GM12878 (cell line): ENCODE data around the gene FAM221B. TPM values are rescaled to one million over a fixed set of nuclear protein-coding genes. Genes with fewer than 3 reads are reported as not detected.

Experiments used
- CREB1 ChIP-seq: IDR thresholded peaks from 2 replicates; pipeline ENCODE4 v1.6.1; 2012; ENCODE audit warnings: low read depth, mild to moderate bottlenecking, inconsistent platforms
- EZH2 ChIP-seq: IDR thresholded peaks from 2 replicates; pipeline ENCODE4 v1.6.1; 2012; ENCODE audit warnings: low read depth, mild to moderate bottlenecking, control low read depth, inconsistent platforms, low read length, borderline replicate concordance; ENCODE audit not compliant: control insufficient read depth
- IRF4 ChIP-seq: IDR thresholded peaks from 2 replicates; pipeline ENCODE4 v1.6.1; 2011; ENCODE audit warnings: low read depth, low read length
- NR2C1 ChIP-seq: fragments of 450-650 bp; IDR thresholded peaks from 2 replicates; pipeline ENCODE4 v1.6.1; 2017; ENCODE audit warnings: antibody characterized with exemption, mild to moderate bottlenecking, moderate library complexity
- SMAD1 ChIP-seq: fragments of 450-650 bp; IDR thresholded peaks from 2 replicates; pipeline ENCODE4 v1.6.1; 2018; ENCODE audit warnings: mild to moderate bottlenecking, low read depth; ENCODE audit not compliant: partially characterized antibody
- ZBED1 ChIP-seq: IDR thresholded peaks from 2 replicates; pipeline ENCODE4 v1.6.1; 2016; ENCODE audit warnings: borderline replicate concordance
- ZNF217 ChIP-seq: fragments of 450-650 bp; IDR thresholded peaks from 2 replicates; pipeline ENCODE4 v1.6.1; 2017; ENCODE audit warnings: antibody characterized with exemption, mild to moderate bottlenecking
- ZNF274 ChIP-seq: IDR thresholded peaks from one replicate; pipeline ENCODE4 v1.8.0; 2011; ENCODE audit not compliant: insufficient read length, insufficient read depth
- ZNF592 ChIP-seq: fragments of 450-650 bp; IDR thresholded peaks from 2 replicates; pipeline ENCODE4 v1.6.1; 2017; ENCODE audit warnings: mild to moderate bottlenecking, moderate library complexity
- polyA plus RNA-seq, 11 experiments: library from polyadenylated mRNA; depleted of rRNA in 4 of 11; unstranded in 6 of 11; stranded (reverse) in 5 of 11; fragments of >200 nt; fragmentation: Nextera tagmentation in 4 of 11; fragmentation: Illumina TruSeq in 1 of 11; extraction: Ambion mirVana in 4 of 11; extraction: Trizol in 1 of 11; gene quantifications; 1 replicate in 1 of 11; 2 replicates in 10 of 11; pipeline versions ENCODE4 v1.2.1 to v1.2.3, GENCODE V29; 2011 to 2016; ENCODE audit warnings: inconsistent platforms in 2 of 11, missing spikeins in 2 of 11, low read depth in 1 of 11
- total RNA-seq, 4 experiments: library from RNA; depleted of rRNA in 3 of 4; stranded (reverse); fragments of >200 nt in 3 of 4; fragmentation: Illumina TruSeq in 1 of 4; extraction: Trizol in 1 of 4; gene quantifications; 2 replicates each; pipeline versions ENCODE4 v1.2.1 to v1.2.3, GENCODE V29; 2013 to 2021
- TF ChIP-seq, protein P1 (sequence below): IDR thresholded peaks from 2 replicates; pipeline ENCODE4 v1.6.1; 2012; ENCODE audit warnings: low read depth, low read length, improper control_type of control experiment

FAM221B gene
- total and polyA plus RNA-seq, 10 of the 15 experiments (the other 5 are each of a cell fraction or from before 2014, with no cell fraction given): 0.02 to 0.12 (median 0.04) TPM; not detected in 5

- TF ChIP-seq ZNF592: no peak
- TF ChIP-seq ZNF217: no peak
- TF ChIP-seq CREB1: no peak
- TF ChIP-seq ZNF274: no peak
- no peak for TF ChIP-seq ZBED1
- no peak for TF ChIP-seq NR2C1
- TF ChIP-seq IRF4: no peak
- no peak for TF ChIP-seq EZH2
- TF ChIP-seq, protein P1, sequence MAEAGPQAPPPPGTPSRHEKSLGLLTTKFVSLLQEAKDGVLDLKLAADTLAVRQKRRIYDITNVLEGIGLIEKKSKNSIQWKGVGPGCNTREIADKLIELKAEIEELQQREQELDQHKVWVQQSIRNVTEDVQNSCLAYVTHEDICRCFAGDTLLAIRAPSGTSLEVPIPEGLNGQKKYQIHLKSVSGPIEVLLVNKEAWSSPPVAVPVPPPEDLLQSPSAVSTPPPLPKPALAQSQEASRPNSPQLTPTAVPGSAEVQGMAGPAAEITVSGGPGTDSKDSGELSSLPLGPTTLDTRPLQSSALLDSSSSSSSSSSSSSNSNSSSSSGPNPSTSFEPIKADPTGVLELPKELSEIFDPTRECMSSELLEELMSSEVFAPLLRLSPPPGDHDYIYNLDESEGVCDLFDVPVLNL: no peak
- TF ChIP-seq SMAD1: no peak
Observed at GRCh38 chr9:35801328-35802128, 27.0 kb downstream of the FAM221B start (continued).
